DOHH2 (cell line): ENCODE data around the gene AFF2.

Experiments used
- H3F3A ChIP-seq: fragments of 200-600 bp; sonication (generic), shearing (Covaris generic); 2 replicates; pipeline ENCODE4 v1.6.0; 2016; ENCODE audit warnings: antibody characterized with exemption, mild to moderate bottlenecking; ENCODE audit not compliant: control insufficient read depth, insufficient read depth
- H3K27ac ChIP-seq: fragments of 200-600 bp; sonication (generic); 2 replicates; pipeline ENCODE4 v1.5.1; 2014; ENCODE audit warnings: low read depth, mild to moderate bottlenecking, low read length, moderate library complexity
- H3K27me3 ChIP-seq: fragments of 200-600 bp; sonication (generic); 2 replicates; pipeline ENCODE4 v1.6.1; 2014; ENCODE audit warnings: mild to moderate bottlenecking, low read length, mixed read lengths; ENCODE audit not compliant: control insufficient read depth
- H3K36me3 ChIP-seq: fragments of 200-600 bp; sonication (generic); 2 replicates; pipeline ENCODE4 v1.6.1; 2014; ENCODE audit warnings: mild to moderate bottlenecking, low read length, moderate library complexity, mixed read lengths; ENCODE audit not compliant: control insufficient read depth
- H3K4me1 ChIP-seq: fragments of 200-600 bp; sonication (generic); 2 replicates; pipeline ENCODE4 v1.6.1; 2014; ENCODE audit warnings: mild to moderate bottlenecking, low read length, mixed read lengths; ENCODE audit not compliant: control insufficient read depth
- H3K4me2 ChIP-seq: fragments of 200-600 bp; sonication (generic); 2 replicates; pipeline ENCODE4 v1.6.0; 2014; ENCODE audit warnings: mild to moderate bottlenecking, low read length, moderate library complexity
- H3K4me3 ChIP-seq: fragments of 200-600 bp; sonication (generic); 2 replicates; pipeline ENCODE4 v1.5.1; 2014; ENCODE audit warnings: mild to moderate bottlenecking, low read length, mixed read lengths
- H3K79me2 ChIP-seq: fragments of 200-600 bp; sonication (generic); 2 replicates; pipeline ENCODE4 v1.6.1; 2014; ENCODE audit warnings: mild to moderate bottlenecking, low read length, mixed read lengths; ENCODE audit not compliant: control insufficient read depth
- H3K9me2 ChIP-seq: fragments of 200-600 bp; sonication (generic); replicated peaks from 2 replicates; pipeline ENCODE4 v1.6.1; 2014; ENCODE audit warnings: mild to moderate bottlenecking, low read length, mixed read lengths; ENCODE audit not compliant: control insufficient read depth
- H3K9me3 ChIP-seq: fragments of 200-600 bp; sonication (generic); 2 replicates; pipeline ENCODE4 v1.6.1; 2014; ENCODE audit warnings: antibody characterized with exemption, low read length, mixed read lengths; ENCODE audit not compliant: control insufficient read depth, insufficient read depth
- H4K20me1 ChIP-seq: fragments of 200-600 bp; sonication (generic); 2 replicates; pipeline ENCODE4 v1.6.0; 2014; ENCODE audit warnings: low read depth, mild to moderate bottlenecking, antibody characterized with exemption, low read length, moderate library complexity; ENCODE audit not compliant: control insufficient read depth, insufficient read depth
- EZH2phosphoT487 ChIP-seq: fragments of 200-600 bp; sonication (generic); IDR thresholded peaks from 2 replicates; pipeline ENCODE4 v1.6.1; 2017; ENCODE audit warnings: borderline replicate concordance, mild to moderate bottlenecking, antibody characterized with exemption, low read length, moderate library complexity, mixed read lengths
- TF ChIP-seq, protein P1 (sequence below): fragments of 200-600 bp; sonication (generic); IDR thresholded peaks from one replicate; pipeline ENCODE4 v1.5.1; 2014; ENCODE audit warnings: antibody characterized with exemption, mild to moderate bottlenecking, low read depth, low read length; ENCODE audit not compliant: poor library complexity, severe bottlenecking

The AFF2 gene

DNA sequence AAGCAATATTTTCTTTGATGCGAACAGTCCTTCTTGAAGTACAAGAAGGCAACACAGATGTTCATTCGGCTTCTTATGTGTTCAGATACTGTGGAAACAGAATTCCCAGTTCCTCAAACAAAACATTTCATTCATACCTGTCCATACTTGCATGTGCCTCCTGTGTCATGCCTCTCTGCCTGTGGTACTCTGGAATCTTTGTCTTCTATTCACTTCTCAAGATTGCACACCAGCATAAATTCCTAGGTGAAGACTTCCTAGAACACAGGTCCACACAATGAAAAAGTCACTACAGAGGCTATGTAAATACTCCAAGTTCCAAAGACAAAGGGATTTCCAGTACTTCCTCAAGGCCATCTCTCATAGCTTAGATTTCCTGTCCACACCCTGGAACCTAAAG is 367.2 kb downstream of the AFF2 start:
- no peak overlapping the region for H3K27ac ChIP-seq
- TF ChIP-seq, protein P1, sequence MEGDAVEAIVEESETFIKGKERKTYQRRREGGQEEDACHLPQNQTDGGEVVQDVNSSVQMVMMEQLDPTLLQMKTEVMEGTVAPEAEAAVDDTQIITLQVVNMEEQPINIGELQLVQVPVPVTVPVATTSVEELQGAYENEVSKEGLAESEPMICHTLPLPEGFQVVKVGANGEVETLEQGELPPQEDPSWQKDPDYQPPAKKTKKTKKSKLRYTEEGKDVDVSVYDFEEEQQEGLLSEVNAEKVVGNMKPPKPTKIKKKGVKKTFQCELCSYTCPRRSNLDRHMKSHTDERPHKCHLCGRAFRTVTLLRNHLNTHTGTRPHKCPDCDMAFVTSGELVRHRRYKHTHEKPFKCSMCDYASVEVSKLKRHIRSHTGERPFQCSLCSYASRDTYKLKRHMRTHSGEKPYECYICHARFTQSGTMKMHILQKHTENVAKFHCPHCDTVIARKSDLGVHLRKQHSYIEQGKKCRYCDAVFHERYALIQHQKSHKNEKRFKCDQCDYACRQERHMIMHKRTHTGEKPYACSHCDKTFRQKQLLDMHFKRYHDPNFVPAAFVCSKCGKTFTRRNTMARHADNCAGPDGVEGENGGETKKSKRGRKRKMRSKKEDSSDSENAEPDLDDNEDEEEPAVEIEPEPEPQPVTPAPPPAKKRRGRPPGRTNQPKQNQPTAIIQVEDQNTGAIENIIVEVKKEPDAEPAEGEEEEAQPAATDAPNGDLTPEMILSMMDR, result no peak
- TF ChIP-seq EZH2phosphoT487, result no peak
- no peaks in the 10 kb centered on the region for H3K36me3 ChIP-seq
- no peaks in the 10 kb centered on the region for H3K27me3 ChIP-seq
- no peak overlapping the region for H3K4me3 ChIP-seq
- H3K4me2 ChIP-seq, result no peak overlapping the region
- no peaks in the 10 kb centered on the region for H3F3A ChIP-seq
- H3K79me2 ChIP-seq, result no peaks in the 10 kb centered on the region
- no peaks in the 10 kb centered on the region for H3K4me1 ChIP-seq
- H3K9me2 ChIP-seq, result no peaks in the 10 kb centered on the region
- H3K9me3 ChIP-seq, result no peaks in the 10 kb centered on the region
- H4K20me1 ChIP-seq, result no peaks in the 10 kb centered on the region

DNA sequence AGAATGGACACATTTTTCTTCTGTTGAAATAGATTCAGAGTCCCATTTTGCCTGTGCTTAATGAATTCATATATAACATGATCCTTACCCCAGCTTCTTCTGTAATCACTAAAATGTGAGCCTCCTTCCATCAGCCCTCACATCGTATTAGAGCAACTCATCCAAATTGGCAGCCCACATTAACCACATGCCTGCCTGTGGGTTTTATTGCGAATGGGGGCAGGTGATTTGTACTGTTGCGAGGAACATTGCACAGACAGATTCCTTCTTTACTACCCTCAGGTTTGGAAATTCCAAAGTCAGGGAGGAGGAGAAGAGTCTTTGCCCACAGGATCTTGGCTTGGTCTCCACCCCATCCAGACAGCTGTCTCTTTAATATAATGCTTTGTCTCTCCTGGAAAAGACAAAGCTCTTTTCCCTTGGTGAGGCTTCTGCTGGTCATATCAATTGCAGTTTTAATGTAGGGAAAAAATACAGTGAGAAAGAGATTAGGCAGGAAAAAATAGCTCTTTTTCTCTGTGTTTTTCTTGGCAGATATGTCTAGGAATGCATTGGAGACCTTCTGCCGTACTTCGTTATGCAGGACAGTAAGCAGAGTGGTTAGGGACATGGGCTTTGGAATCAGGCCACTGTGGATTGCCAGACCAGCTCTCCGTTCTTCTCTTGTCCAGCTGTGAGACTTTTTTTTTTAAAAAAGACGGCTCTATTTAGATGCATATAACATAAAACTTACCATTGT is 371.2 kb downstream of the AFF2 start:
- no peaks in the 10 kb centered on the region for H3K9me3 ChIP-seq
- no peak overlapping the region for H3K27ac ChIP-seq
- H3K36me3 ChIP-seq, result no peaks in the 10 kb centered on the region
- H3K4me1 ChIP-seq, result no peaks in the 10 kb centered on the region
- H3K27me3 ChIP-seq, result no peaks in the 10 kb centered on the region
- no peak overlapping the region for H3K4me2 ChIP-seq
- 0 out of 2 replicates have a peak, but pooled peaks cover 2% of the 10 kb centered on the region for H3K79me2 ChIP-seq
- H3F3A ChIP-seq, result no peaks in the 10 kb centered on the region
- no peaks in the 10 kb centered on the region for H4K20me1 ChIP-seq
- no peak overlapping the region for H3K4me3 ChIP-seq
- TF ChIP-seq, protein P1, result no peak
- no peak for TF ChIP-seq EZH2phosphoT487
- H3K9me2 ChIP-seq, result no peaks in the 10 kb centered on the region

DNA sequence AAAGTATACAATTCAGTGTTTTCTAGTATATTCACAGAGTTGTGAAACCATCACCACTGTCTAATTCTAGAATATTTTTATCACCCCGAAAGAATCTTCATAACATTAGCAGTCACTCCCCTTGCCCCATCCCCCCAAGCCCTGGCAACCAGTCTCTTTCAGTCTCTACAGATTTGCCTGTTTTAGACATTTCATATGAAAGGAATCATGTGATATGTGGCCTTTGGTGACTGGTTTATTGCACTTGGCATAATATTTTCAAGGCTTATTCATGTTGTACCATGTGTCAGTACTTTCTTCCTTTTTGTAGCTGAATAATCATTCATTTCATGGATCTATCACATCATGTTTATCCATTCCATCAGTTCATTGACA is 371.7 kb downstream of the AFF2 start:
- Histone ChIP-seq H3K9me2 (no peaks in the 10 kb centered on the region), H3F3A (no peaks in the 10 kb centered on the region), H3K4me2 (no peak overlapping the region), H3K36me3 (no peaks in the 10 kb centered on the region), H3K27ac (no peak overlapping the region), H4K20me1 (no peaks in the 10 kb centered on the region), H3K4me1 (no peaks in the 10 kb centered on the region), H3K27me3 (no peaks in the 10 kb centered on the region), H3K9me3 (no peaks in the 10 kb centered on the region), H3K4me3 (no peak overlapping the region), H3K79me2 (0 out of 2 replicates have a peak, but pooled peaks cover 2% of the 10 kb centered on the region)
- no peak for TF ChIP-seq EZH2phosphoT487
- TF ChIP-seq, protein P1, result no peak
